Osteoblast (primary cell): ENCODE results near the gene SOD2. TPM values are rescaled to one million over a fixed set of nuclear protein-coding genes. Genes with fewer than 3 reads are reported as not detected.

Experiments used
- DNase-seq: peaks from one replicate; pipeline ENCODE4 v3.0.0; 2011; ENCODE audit warnings: low spot score, mixed read lengths; ENCODE audit not compliant: insufficient read length; ENCODE audit errors: missing footprints
- H2AFZ ChIP-seq: 2 replicates; pipeline ENCODE4 v1.6.0; 2011; ENCODE audit warnings: mild to moderate bottlenecking, low read length
- H3K27ac ChIP-seq: 2 replicates; pipeline ENCODE4 v1.5.1; 2011; ENCODE audit warnings: mild to moderate bottlenecking, low read depth, low read length, moderate library complexity
- H3K27me3 ChIP-seq: 2 replicates; pipeline ENCODE4 v1.6.0; 2012; ENCODE audit warnings: mild to moderate bottlenecking, control low read depth, inconsistent platforms, low read length, moderate library complexity; ENCODE audit not compliant: insufficient read depth
- H3K36me3 ChIP-seq: 2 replicates; pipeline ENCODE4 v1.5.1; 2011; ENCODE audit warnings: mild to moderate bottlenecking, low read length, control low read depth, moderate library complexity; ENCODE audit not compliant: insufficient read depth
- H3K4me1 ChIP-seq: 2 replicates; pipeline ENCODE4 v1.5.1; 2011; ENCODE audit warnings: mild to moderate bottlenecking, low read length, control low read depth, moderate library complexity; ENCODE audit not compliant: insufficient read depth
- H3K4me2 ChIP-seq: 2 replicates; pipeline ENCODE4 v1.6.0; 2011; ENCODE audit warnings: mild to moderate bottlenecking, low read length; ENCODE audit not compliant: insufficient read depth
- H3K4me3 ChIP-seq: fragments of 200-600 bp; sonication (generic); 3 replicates; pipeline ENCODE4 v1.5.1; 2012; ENCODE audit warnings: mild to moderate bottlenecking, low read length, inconsistent platforms; ENCODE audit not compliant: insufficient read depth
- H3K79me2 ChIP-seq: 2 replicates; pipeline ENCODE4 v1.6.0; 2012; ENCODE audit warnings: mild to moderate bottlenecking, low read length, control low read depth, inconsistent platforms; ENCODE audit not compliant: insufficient read depth
- H3K9me3 ChIP-seq: 2 replicates; pipeline ENCODE4 v1.5.1; 2011; ENCODE audit warnings: low read depth, low read length, control low read depth
- H4K20me1 ChIP-seq: 2 replicates; pipeline ENCODE4 v1.6.0; 2012; ENCODE audit warnings: mild to moderate bottlenecking, low read length, control low read depth; ENCODE audit not compliant: insufficient read depth
- CTCF ChIP-seq: IDR thresholded peaks from 2 replicates; pipeline ENCODE4 v1.5.1; 2011; ENCODE audit warnings: mild to moderate bottlenecking, low read depth, low read length, moderate library complexity; ENCODE audit errors: extremely low read depth
- total RNA-seq: library from RNA; depleted of rRNA; stranded (reverse); fragments of >200 nt; gene quantifications from 2 replicates; pipeline ENCODE4 v1.2.3, GENCODE V29; 2012

Gene SOD2
- total RNA-seq, 1 donor = 544 TPM

- Histone ChIP-seq H3K4me2 (peak overlapping the region; percentile 61), H4K20me1 (no peaks in the 10 kb centered on the region), H3K27me3 (no peaks in the 10 kb centered on the region), H3K36me3 (peaks cover 8% of the 10 kb centered on the region), H3K4me1 (peaks cover 14% of the 10 kb centered on the region), H3K9me3 (peaks cover 4% of the 10 kb centered on the region), H2AFZ (no peak overlapping the region), H3K79me2 (peaks cover 21% of the 10 kb centered on the region), H3K4me3 (no peak overlapping the region), H3K27ac (peak overlapping the region; percentile 99)
- peak; percentile 94 for DNase-seq
- no peak for TF ChIP-seq CTCF
These were observed 8.5 kb upstream of the SOD2 start for GRCh38 chr6:159701413-159701999.

GRCh38 chr6:159700970-159701369 is 7.9 kb upstream of the SOD2 start:
- Histone ChIP-seq H2AFZ (peak overlapping the region; percentile 14), H3K4me2 (peak overlapping the region; percentile 35), H3K27ac (peak overlapping the region; percentile 99), H3K36me3 (peaks cover 8% of the 10 kb centered on the region), H3K9me3 (peaks cover 4% of the 10 kb centered on the region), H3K27me3 (no peaks in the 10 kb centered on the region), H3K4me3 (no peak overlapping the region), H4K20me1 (no peaks in the 10 kb centered on the region), H3K4me1 (peaks cover 14% of the 10 kb centered on the region), H3K79me2 (peaks cover 21% of the 10 kb centered on the region)
- DNase-seq = no peak
- no peak for TF ChIP-seq CTCF

GRCh38 chr6:159695984-159696383 is 2.9 kb upstream of the SOD2 start:
- Histone ChIP-seq H3K4me3 (no peak overlapping the region), H3K79me2 (peaks cover 33% of the 10 kb centered on the region), H3K4me2 (no peak overlapping the region), H2AFZ (no peak overlapping the region), H3K4me1 (peaks cover 24% of the 10 kb centered on the region), H4K20me1 (peaks cover 5% of the 10 kb centered on the region), H3K36me3 (peaks cover 8% of the 10 kb centered on the region), H3K27ac (no peak overlapping the region), H3K27me3 (no peaks in the 10 kb centered on the region), H3K9me3 (peaks cover 2% of the 10 kb centered on the region)
- TF ChIP-seq CTCF = no peak
- peak; percentile 82 for DNase-seq

GRCh38 chr6:159693894-159694545 is 979 bp upstream of the SOD2 start:
- H3K27ac ChIP-seq = peak overlapping the region; percentile 71
- H3K4me2 ChIP-seq = peak overlapping the region; percentile 84
- H3K27me3 ChIP-seq = no peaks in the 10 kb centered on the region
- DNase-seq = peak; percentile 77
- no peaks in the 10 kb centered on the region for H3K9me3 ChIP-seq
- H2AFZ ChIP-seq = peak overlapping the region; percentile 87
- peaks cover 22% of the 10 kb centered on the region for H3K4me1 ChIP-seq
- no peak for TF ChIP-seq CTCF
- H3K4me3 ChIP-seq = peak overlapping the region; percentile 85
- H4K20me1 ChIP-seq = peaks cover 5% of the 10 kb centered on the region
- peaks cover 6% of the 10 kb centered on the region for H3K36me3 ChIP-seq
- H3K79me2 ChIP-seq = peaks cover 39% of the 10 kb centered on the region
